ENCODE measurements around the gene ADAM19. TPM values are rescaled to one million over a fixed set of nuclear protein-coding genes. Genes with fewer than 3 reads are reported as not detected.

The ADAM19 gene
- total RNA-seq, 4 donors from 2014 or later: 6.4 to 15.2 (median 10.0) TPM

- H3K27ac ChIP-seq: no peak overlapping the region
- peaks cover 6 to 41% of the 10 kb centered on the region in 2 donors for H3K4me1 ChIP-seq
- no peaks in the 10 kb centered on the region for H3K9me3 ChIP-seq
- WGBS, 2 donors: 82 to 84% methylated on average over 7 of the region's 7 CpGs
- no peak for TF ChIP-seq POLR2A (IDR thresholded peaks at IDR 0.05)
- TF ChIP-seq CTCF (IDR thresholded peaks at IDR 0.05): no peak
- no peaks in the 10 kb centered on the region for H3K36me3 ChIP-seq
- H3K27me3 ChIP-seq: no peaks in the 10 kb centered on the region
- H3K4me3 ChIP-seq (replicated peaks in 1 of 3): no peak overlapping the region
- intact Hi-C loops (cut with DNase I): no loop called here
- no peak for DNase-seq
These were observed 31.0 kb downstream of the ADAM19 start for GRCh38 chr5:157544623-157544989.

- Histone ChIP-seq H3K27me3 (no peaks in the 10 kb centered on the region), H3K36me3 (no peaks in the 10 kb centered on the region), H3K27ac (no peak overlapping the region), H3K4me1 (peaks cover 6 to 35% of the 10 kb centered on the region in 2 donors), H3K4me3 (replicated peaks in 1 of 3) (no peak overlapping the region), H3K9me3 (no peaks in the 10 kb centered on the region)
- intact Hi-C loops (cut with DNase I): no loop called here
- 20 to 23% methylated on average over 10 of the region's 10 CpGs for WGBS, 2 donors
- TF ChIP-seq POLR2A (IDR thresholded peaks at IDR 0.05): no peak
- no peak for TF ChIP-seq CTCF (IDR thresholded peaks at IDR 0.05)
- DNase-seq: peak in 1 of 2 donors; percentile 23
These were observed 31.6 kb downstream of the ADAM19 start for GRCh38 chr5:157543825-157544622.

GRCh38 chr5:157542282-157543000 is 33.1 kb downstream of the ADAM19 start:
- TF ChIP-seq POLR2A (IDR thresholded peaks at IDR 0.05): no peak
- no peak for TF ChIP-seq CTCF (IDR thresholded peaks at IDR 0.05)
- DNase-seq: no peak
- WGBS, 2 donors: 88 to 97% methylated on average over 14 of the region's 14 CpGs
- Histone ChIP-seq H3K27ac (peak overlapping the region in 1 of 3 donors; percentile 46), H3K27me3 (no peaks in the 10 kb centered on the region), H3K4me1 (peaks cover 6 to 24% of the 10 kb centered on the region in 2 donors), H3K4me3 (replicated peaks in 1 of 3) (no peak overlapping the region), H3K9me3 (no peaks in the 10 kb centered on the region), H3K36me3 (no peaks in the 10 kb centered on the region)
- intact Hi-C loops (cut with DNase I): no loop called here

GRCh38 chr5:157541447-157542118 is 34.0 kb downstream of the ADAM19 start:
- Histone ChIP-seq H3K36me3 (no peaks in the 10 kb centered on the region), H3K27me3 (no peaks in the 10 kb centered on the region), H3K4me1 (peaks cover 6 to 20% of the 10 kb centered on the region in 2 donors), H3K9me3 (no peaks in the 10 kb centered on the region), H3K4me3 (replicated peaks in 1 of 3) (no peak overlapping the region), H3K27ac (peak overlapping the region in 1 of 3 donors; percentile 46)
- WGBS, 2 donors: 68 to 73% methylated on average over 6 of the region's 6 CpGs
- intact Hi-C loops (cut with DNase I): no loop called here
- TF ChIP-seq POLR2A (IDR thresholded peaks at IDR 0.05): no peak
- no peak for TF ChIP-seq CTCF (IDR thresholded peaks at IDR 0.05)
- no peak for DNase-seq
